ENCODE results near the gene RNF144A.

DNA sequence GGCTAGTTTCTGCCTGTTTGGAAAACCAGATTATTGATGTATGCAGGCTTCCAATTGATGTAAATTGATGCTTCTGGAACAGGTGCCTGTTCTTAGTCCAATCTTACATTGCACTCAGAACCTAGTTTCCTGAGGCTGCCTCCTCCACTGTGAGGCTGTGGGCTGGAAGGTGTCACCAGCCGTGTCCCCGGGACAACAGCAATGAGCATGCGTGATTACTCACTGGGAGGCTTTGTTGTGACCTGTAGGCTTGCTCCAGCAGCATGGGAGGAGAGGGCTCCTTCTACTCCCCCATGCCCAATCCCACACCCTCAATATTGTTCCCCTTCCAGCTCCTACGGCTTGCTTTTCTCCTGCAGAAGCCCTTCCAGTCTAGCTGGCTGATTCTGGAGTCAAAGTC lies 28.5 kb upstream of the RNF144A start:
- TF ChIP-seq, protein P1, sequence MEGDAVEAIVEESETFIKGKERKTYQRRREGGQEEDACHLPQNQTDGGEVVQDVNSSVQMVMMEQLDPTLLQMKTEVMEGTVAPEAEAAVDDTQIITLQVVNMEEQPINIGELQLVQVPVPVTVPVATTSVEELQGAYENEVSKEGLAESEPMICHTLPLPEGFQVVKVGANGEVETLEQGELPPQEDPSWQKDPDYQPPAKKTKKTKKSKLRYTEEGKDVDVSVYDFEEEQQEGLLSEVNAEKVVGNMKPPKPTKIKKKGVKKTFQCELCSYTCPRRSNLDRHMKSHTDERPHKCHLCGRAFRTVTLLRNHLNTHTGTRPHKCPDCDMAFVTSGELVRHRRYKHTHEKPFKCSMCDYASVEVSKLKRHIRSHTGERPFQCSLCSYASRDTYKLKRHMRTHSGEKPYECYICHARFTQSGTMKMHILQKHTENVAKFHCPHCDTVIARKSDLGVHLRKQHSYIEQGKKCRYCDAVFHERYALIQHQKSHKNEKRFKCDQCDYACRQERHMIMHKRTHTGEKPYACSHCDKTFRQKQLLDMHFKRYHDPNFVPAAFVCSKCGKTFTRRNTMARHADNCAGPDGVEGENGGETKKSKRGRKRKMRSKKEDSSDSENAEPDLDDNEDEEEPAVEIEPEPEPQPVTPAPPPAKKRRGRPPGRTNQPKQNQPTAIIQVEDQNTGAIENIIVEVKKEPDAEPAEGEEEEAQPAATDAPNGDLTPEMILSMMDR (IDR thresholded peaks at IDR 0.05) = no peak
- TF ChIP-seq POLR2AphosphoS5 (IDR thresholded peaks at IDR 0.05) (no peak), POLR2A (IDR thresholded peaks at IDR 0.05) (no peak), EP300 (IDR thresholded peaks at IDR 0.05) (no peak)
